ENCODE results near the gene CARD14.
"Not testable (repeated sequence)": the region's sequence is repeated elsewhere in the genome, so short reads cannot be mapped to it uniquely, and the experiment has no call there.

Gene CARD14

GRCh38 chr17:80227156-80227555 lies 57.3 kb downstream of the CARD14 start:
- no peak for DNase-seq (ENCODE audit: low read depth)

- DNase-seq (ENCODE audit: low read depth): no peak
Measured at GRCh38 chr17:80227666-80228065, 57.8 kb downstream of the CARD14 start.

- DNase-seq (ENCODE audit: low read depth): no peak
Measured at GRCh38 chr17:80228477-80228876, 58.6 kb downstream of the CARD14 start.

- DNase-seq (ENCODE audit: low read depth): no peak
Measured at GRCh38 chr17:80229011-80229410, 59.2 kb downstream of the CARD14 start.

GRCh38 chr17:80232438-80232837 lies 62.6 kb downstream of the CARD14 start:
- no peak for DNase-seq (ENCODE audit: low read depth)

- no peak for DNase-seq (ENCODE audit: low read depth)
Measured at GRCh38 chr17:80233202-80233601, 63.4 kb downstream of the CARD14 start.

GRCh38 chr17:80236911-80237310 lies 67.1 kb downstream of the CARD14 start:
- DNase-seq (ENCODE audit: low read depth): no peak

- DNase-seq (ENCODE audit: low read depth): no peak
Measured at GRCh38 chr17:80237386-80237785, 67.6 kb downstream of the CARD14 start.

GRCh38 chr17:80242505-80242904 lies 72.7 kb downstream of the CARD14 start:
- no peak for DNase-seq (ENCODE audit: low read depth)

- no peak for DNase-seq (ENCODE audit: low read depth)
Measured at GRCh38 chr17:80243526-80244433, 74.0 kb downstream of the CARD14 start.

GRCh38 chr17:80244448-80244847 lies 74.6 kb downstream of the CARD14 start:
- not testable (repeated sequence) for DNase-seq (ENCODE audit: low read depth)

- no peak for DNase-seq (ENCODE audit: low read depth)
Measured at GRCh38 chr17:80244871-80245509, 75.2 kb downstream of the CARD14 start.

- DNase-seq (ENCODE audit: low read depth): no peak
Measured at GRCh38 chr17:80245566-80246265, 75.9 kb downstream of the CARD14 start.

GRCh38 chr17:80246266-80246681 lies 76.4 kb downstream of the CARD14 start:
- no peak for DNase-seq (ENCODE audit: low read depth)

GRCh38 chr17:80246726-80247125 lies 76.9 kb downstream of the CARD14 start:
- DNase-seq (ENCODE audit: low read depth): no peak

GRCh38 chr17:80247561-80247960 lies 77.7 kb downstream of the CARD14 start:
- no peak for DNase-seq (ENCODE audit: low read depth)

GRCh38 chr17:80248001-80248893 lies 78.4 kb downstream of the CARD14 start:
- no peak for DNase-seq (ENCODE audit: low read depth)

GRCh38 chr17:80248894-80249710 lies 79.3 kb downstream of the CARD14 start:
- DNase-seq (ENCODE audit: low read depth): no peak

- no peak for DNase-seq (ENCODE audit: low read depth)
Measured at GRCh38 chr17:80251966-80252365, 82.1 kb downstream of the CARD14 start.

- peak; percentile 83 for DNase-seq (ENCODE audit: low read depth)
Measured at GRCh38 chr17:80252871-80253270, 83.0 kb downstream of the CARD14 start.

Data from activated T-cell treated with anti-CD3 and anti-CD28 coated beads for 24 hours (primary cell).